HFFc6 (cell line): Measurements from ENCODE around the gene GSN. TPM values are rescaled to one million over a fixed set of nuclear protein-coding genes. Genes with fewer than 3 reads are reported as not detected.

Experiments
- DNase-seq: peaks from one replicate; pipeline ENCODE4 v3.0.0-alpha.2; 2018
- H3K27ac Mint-ChIP-seq: 2 replicates; pipeline ENCODE4 v1.8.0; 2020; ENCODE audit warnings: mild to moderate bottlenecking, mixed read lengths
- H3K27me3 Mint-ChIP-seq: 2 replicates; pipeline ENCODE4 v1.8.0; 2021; ENCODE audit warnings: mild to moderate bottlenecking, moderate library complexity, mixed read lengths; ENCODE audit not compliant: insufficient read depth
- H3K36me3 Mint-ChIP-seq: 2 replicates; pipeline ENCODE4 v1.8.0; 2021; ENCODE audit warnings: low read depth, mixed read lengths
- H3K4me1 Mint-ChIP-seq: 2 replicates; pipeline ENCODE4 v1.8.0; 2020; ENCODE audit warnings: low read depth, mixed read lengths
- H3K4me3 Mint-ChIP-seq: 2 replicates; pipeline ENCODE4 v1.8.0; 2020; ENCODE audit warnings: mild to moderate bottlenecking, moderate library complexity, mixed read lengths
- H3K9me3 Mint-ChIP-seq: 2 replicates; pipeline ENCODE4 v1.8.0; 2020; ENCODE audit warnings: mild to moderate bottlenecking, mixed read lengths
- total RNA-seq, 6 experiments: library from RNA; stranded (reverse); fragmentation: NEBNext Ultra II Directional; extraction: Animal tissue kit (Norgen Biotek cat#: 25700); gene quantifications; 2 replicates in 1 of 6; 3 replicates in 5 of 6; pipeline ENCODE4 v1.2.3, GENCODE V29; 2021
- TF ChIP-seq, protein P1 (sequence below): fragments of 200-600 bp; sonication (generic); IDR thresholded peaks from 2 replicates; pipeline ENCODE4 v1.5.0; 2021; ENCODE audit warnings: antibody characterized with exemption, mild to moderate bottlenecking

The GSN gene
- total RNA-seq, 6 experiments from 2014 or later, result 288 to 394 (median 318) TPM

DNA sequence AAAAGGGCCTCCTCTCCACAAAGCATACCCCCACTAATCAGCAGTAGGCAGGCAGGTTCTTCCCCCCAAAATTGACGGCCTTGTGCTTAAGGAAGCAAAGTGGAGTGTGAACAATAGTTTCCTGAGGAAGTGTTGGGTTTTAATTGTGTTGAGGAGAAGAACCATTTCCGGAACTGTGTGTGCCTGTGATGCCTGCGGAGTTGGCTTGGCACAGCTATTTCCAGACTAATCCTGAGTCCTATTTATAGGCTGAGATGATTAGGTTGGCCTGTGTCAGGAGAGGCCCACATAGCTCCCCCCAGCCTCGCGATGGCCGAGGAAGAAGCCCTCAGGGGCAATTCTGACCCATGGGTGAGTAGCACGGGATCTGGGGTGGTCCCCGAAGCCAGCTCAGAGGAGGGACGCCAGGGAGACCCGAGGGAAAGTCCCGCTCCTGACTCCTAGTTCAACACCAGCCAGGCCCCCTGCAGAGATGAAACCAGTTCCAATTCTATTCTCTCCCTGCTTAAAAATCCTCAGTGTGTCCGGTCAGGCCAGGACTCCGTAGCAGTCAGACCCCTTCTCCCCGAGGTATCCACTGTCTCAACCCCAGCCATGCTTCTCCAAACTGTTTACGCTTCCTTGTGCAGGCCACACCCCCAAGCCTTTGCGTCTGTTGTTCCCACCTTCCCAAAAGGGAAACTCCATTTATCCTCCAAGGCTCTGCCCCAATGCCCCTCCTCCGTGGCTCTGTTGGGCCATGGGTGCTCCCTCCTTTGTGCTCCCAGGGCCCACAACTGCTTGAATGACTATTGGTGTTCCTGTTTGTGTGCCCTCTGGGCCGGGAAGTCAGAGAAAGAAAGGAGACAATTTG, 18.1 kb downstream of the GSN start:
- H3K36me3 Mint-ChIP-seq, result peaks cover 35% of the 10 kb centered on the region
- peaks cover 8% of the 10 kb centered on the region for H3K27me3 Mint-ChIP-seq
- TF ChIP-seq, protein P1, sequence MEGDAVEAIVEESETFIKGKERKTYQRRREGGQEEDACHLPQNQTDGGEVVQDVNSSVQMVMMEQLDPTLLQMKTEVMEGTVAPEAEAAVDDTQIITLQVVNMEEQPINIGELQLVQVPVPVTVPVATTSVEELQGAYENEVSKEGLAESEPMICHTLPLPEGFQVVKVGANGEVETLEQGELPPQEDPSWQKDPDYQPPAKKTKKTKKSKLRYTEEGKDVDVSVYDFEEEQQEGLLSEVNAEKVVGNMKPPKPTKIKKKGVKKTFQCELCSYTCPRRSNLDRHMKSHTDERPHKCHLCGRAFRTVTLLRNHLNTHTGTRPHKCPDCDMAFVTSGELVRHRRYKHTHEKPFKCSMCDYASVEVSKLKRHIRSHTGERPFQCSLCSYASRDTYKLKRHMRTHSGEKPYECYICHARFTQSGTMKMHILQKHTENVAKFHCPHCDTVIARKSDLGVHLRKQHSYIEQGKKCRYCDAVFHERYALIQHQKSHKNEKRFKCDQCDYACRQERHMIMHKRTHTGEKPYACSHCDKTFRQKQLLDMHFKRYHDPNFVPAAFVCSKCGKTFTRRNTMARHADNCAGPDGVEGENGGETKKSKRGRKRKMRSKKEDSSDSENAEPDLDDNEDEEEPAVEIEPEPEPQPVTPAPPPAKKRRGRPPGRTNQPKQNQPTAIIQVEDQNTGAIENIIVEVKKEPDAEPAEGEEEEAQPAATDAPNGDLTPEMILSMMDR, result no peak
- H3K9me3 Mint-ChIP-seq, result no peaks in the 10 kb centered on the region
- H3K4me3 Mint-ChIP-seq, result peak overlapping the region; percentile 79
- H3K4me1 Mint-ChIP-seq, result peaks cover 88% of the 10 kb centered on the region
- peak overlapping the region; percentile 98 for H3K27ac Mint-ChIP-seq
- DNase-seq, result peak; percentile 80

DNA sequence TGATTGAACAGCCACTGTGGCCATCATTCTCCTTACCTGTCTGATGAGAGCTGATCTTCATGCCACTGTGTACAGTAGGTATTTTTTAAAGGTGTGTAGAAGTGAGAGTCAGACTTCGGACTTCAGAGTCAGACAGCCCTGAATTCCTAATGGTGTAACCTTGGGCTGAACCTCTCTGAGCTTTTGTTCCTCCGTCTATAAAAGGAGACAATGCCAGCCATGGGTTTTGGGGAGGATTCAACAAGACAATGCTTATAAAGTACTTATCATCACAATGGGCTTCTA, 18.7 kb downstream of the GSN start:
- H3K36me3 Mint-ChIP-seq, result peaks cover 33% of the 10 kb centered on the region
- peak overlapping the region; percentile 79 for H3K4me3 Mint-ChIP-seq
- DNase-seq, result no peak
- H3K27me3 Mint-ChIP-seq, result peaks cover 8% of the 10 kb centered on the region
- peak overlapping the region; percentile 98 for H3K27ac Mint-ChIP-seq
- H3K4me1 Mint-ChIP-seq, result peaks cover 83% of the 10 kb centered on the region
- TF ChIP-seq, protein P1, result no peak
- H3K9me3 Mint-ChIP-seq, result no peaks in the 10 kb centered on the region

- DNase-seq, result peak; percentile 88
- H3K4me1 Mint-ChIP-seq, result peaks cover 77% of the 10 kb centered on the region
These were observed 19.2 kb downstream of the GSN start for GRCh38 chr9:121286973-121287741.

DNA sequence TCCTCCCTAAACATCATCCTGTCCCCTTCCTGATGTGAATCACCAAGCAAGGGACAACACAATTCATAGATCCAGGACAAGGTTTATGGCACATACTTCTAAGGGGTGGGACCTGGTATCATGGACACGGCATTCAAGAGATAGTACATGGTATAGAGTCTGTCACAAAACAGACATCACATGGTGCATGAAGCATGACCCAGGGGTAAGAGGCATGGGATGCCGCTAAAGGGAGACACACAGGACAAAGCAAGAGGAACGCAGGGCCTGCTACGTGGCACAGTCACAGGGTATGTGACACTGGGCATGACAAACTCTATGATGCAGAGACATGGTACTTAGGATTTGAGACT, 20.7 kb downstream of the GSN start:
- TF ChIP-seq, protein P1, result no peak
- peak overlapping the region; percentile 98 for H3K27ac Mint-ChIP-seq
- no peaks in the 10 kb centered on the region for H3K9me3 Mint-ChIP-seq
- peaks cover 8% of the 10 kb centered on the region for H3K27me3 Mint-ChIP-seq
- peaks cover 62% of the 10 kb centered on the region for H3K4me1 Mint-ChIP-seq
- H3K4me3 Mint-ChIP-seq, result peak overlapping the region; percentile 64
- H3K36me3 Mint-ChIP-seq, result peaks cover 26% of the 10 kb centered on the region
- no peak for DNase-seq

More at GRCh38 chr9:121286973-121287741, 19.2 kb downstream of the GSN start:
- Mint-ChIP-seq H3K4me3 (peak overlapping the region; percentile 79), H3K27me3 (peaks cover 8% of the 10 kb centered on the region), H3K36me3 (peaks cover 29% of the 10 kb centered on the region), H3K27ac (peak overlapping the region; percentile 98), H3K9me3 (no peaks in the 10 kb centered on the region)
- TF ChIP-seq, protein P1, result peak; percentile 60

GRCh38 chr9:121289026-121289771, 21.2 kb downstream of the GSN start:
- Mint-ChIP-seq H3K4me1 (peaks cover 57% of the 10 kb centered on the region), H3K27ac (peak overlapping the region; percentile 98), H3K27me3 (peaks cover 7% of the 10 kb centered on the region), H3K36me3 (peaks cover 21% of the 10 kb centered on the region), H3K4me3 (peak overlapping the region; percentile 64), H3K9me3 (no peaks in the 10 kb centered on the region)
- TF ChIP-seq, protein P1, result no peak
- peak; percentile 73 for DNase-seq
